Small intestine (tissue), 7 donors: ENCODE data around the gene TMEM269. TPM values are rescaled to one million over a fixed set of nuclear protein-coding genes. Genes with fewer than 3 reads are reported as not detected.

ENCODE experiments used
- DNase-seq, 2 donors: peaks; one replicate each; pipeline versions ENCODE4 v3.0.0 to v3.0.0-alpha.2; 2013
- FAIRE-seq: peaks from 2 replicates; lab custom pipeline; 2012; peaks lifted over from hg19 to GRCh38; lab: Jason Lieb, UNC
- H3K27ac ChIP-seq, 3 donors: one replicate each; pipeline ENCODE4 v1.5.1; 2013; ENCODE audit warnings: low read length in 2 of 3, mild to moderate bottlenecking in 2 of 3, control low read depth in 1 of 3, inconsistent platforms in 1 of 3, low read depth in 1 of 3, moderate library complexity in 1 of 3
- H3K27me3 ChIP-seq, 3 donors: one replicate each; pipeline ENCODE4 v1.6.1; 2013; ENCODE audit warnings: low read length in 3 of 3, inconsistent platforms in 1 of 3; ENCODE audit not compliant: control insufficient read depth in 3 of 3, insufficient read depth in 3 of 3
- H3K36me3 ChIP-seq, 3 donors: one replicate each; pipeline ENCODE4 v1.6.1; 2013; ENCODE audit warnings: low read length in 3 of 3, inconsistent platforms in 1 of 3, low read depth in 1 of 3, mild to moderate bottlenecking in 1 of 3, moderate library complexity in 1 of 3; ENCODE audit not compliant: control insufficient read depth in 3 of 3, insufficient read depth in 2 of 3
- H3K4me1 ChIP-seq, 3 donors: one replicate each; pipeline ENCODE4 v1.6.1; 2013; ENCODE audit warnings: low read length in 2 of 3, inconsistent platforms in 1 of 3, low read depth in 1 of 3, mild to moderate bottlenecking in 1 of 3, moderate library complexity in 1 of 3; ENCODE audit not compliant: control insufficient read depth in 3 of 3, insufficient read depth in 2 of 3
- H3K4me3 ChIP-seq, 3 donors: one replicate each; pipeline ENCODE4 v1.5.1; 2013; ENCODE audit warnings: low read length in 3 of 3, control low read depth in 1 of 3, inconsistent platforms in 1 of 3, low read depth in 1 of 3, mild to moderate bottlenecking in 1 of 3, moderate library complexity in 1 of 3
- H3K9me3 ChIP-seq, 2 donors: one replicate each; pipeline ENCODE4 v1.6.1; 2013; ENCODE audit warnings: low read depth in 1 of 2, low read length in 1 of 2; ENCODE audit not compliant: control insufficient read depth in 2 of 2, insufficient read depth in 1 of 2
- WGBS, 3 donors: extraction: QIAGEN DNeasy Blood & Tissue Kit; methylation state at CpG; one replicate each; pipeline ENCODE4 v1.1.7; 2013; 5-methylcytosine and 5-hydroxymethylcytosine counted together
- polyA plus RNA-seq, 4 donors: library from polyadenylated mRNA; stranded (reverse) in 3 of 4; unstranded in 1 of 4; fragments of 200-250 nt in 3 of 4; fragments of 120-200 nt in 1 of 4; gene quantifications; one replicate each; pipeline versions ENCODE4 v1.2.1 to v1.2.3, GENCODE V29; 2013
- donor health status: healthy with polysubstance abuse.
- donor health status: control.
- donor health status: control.
- donor health status: Bipolar disorder and iron deficiency.
- donor health status: healthy.

TMEM269 gene
- polyA plus RNA-seq, 4 donors = 0.03 to 0.06 TPM; not detected in 2

- DNase-seq (no peak), FAIRE-seq (no peak)
- peaks cover 2 to 60% (median 5%) of the 10 kb centered on the region in 3 donors for H3K36me3 ChIP-seq
- H3K4me1 ChIP-seq = no peaks in the 10 kb centered on the region
- no peak overlapping the region for H3K27ac ChIP-seq
- H3K27me3 ChIP-seq = no peaks in the 10 kb centered on the region
- no peak overlapping the region for H3K4me3 ChIP-seq
- WGBS, 3 donors = 97 to 100% (median 98%) methylated on average over 6 of the region's 6 CpGs
- H3K9me3 ChIP-seq = peaks cover 0 to 4% of the 10 kb centered on the region in 2 donors
These were observed 32.5 kb upstream of the TMEM269 start for GRCh38 chr1:42752284-42752683.

- Histone ChIP-seq H3K36me3 (peaks cover 2 to 57% (median 12%) of the 10 kb centered on the region in 3 donors), H3K27me3 (no peaks in the 10 kb centered on the region), H3K4me3 (no peak overlapping the region), H3K27ac (no peak overlapping the region), H3K4me1 (no peaks in the 10 kb centered on the region), H3K9me3 (peaks cover 0 to 4% of the 10 kb centered on the region in 2 donors)
- DNase-seq (peak in 1 of 2 donors; percentile 16), FAIRE-seq (no peak)
- WGBS, 3 donors = 17 to 57% (median 49%) methylated on average over 1 of the region's 1 CpG
These were observed 31.7 kb upstream of the TMEM269 start for GRCh38 chr1:42753070-42753469.

- Histone ChIP-seq H3K4me1 (no peaks in the 10 kb centered on the region), H3K4me3 (no peak overlapping the region), H3K27me3 (no peaks in the 10 kb centered on the region), H3K9me3 (no peaks in the 10 kb centered on the region), H3K27ac (no peak overlapping the region), H3K36me3 (peaks cover 2 to 37% (median 12%) of the 10 kb centered on the region in 3 donors)
- 80 to 86% (median 82%) methylated on average over 17 of the region's 17 CpGs for WGBS, 3 donors
- DNase-seq (peak; percentile 64 to 65), FAIRE-seq (no peak)
These were observed 27.6 kb upstream of the TMEM269 start for GRCh38 chr1:42756956-42757891.

GRCh38 chr1:42757892-42758275, 26.9 kb upstream of the TMEM269 start:
- DNase-seq = no peak
- peaks cover 2 to 40% (median 12%) of the 10 kb centered on the region in 3 donors for H3K36me3 ChIP-seq
- no peaks in the 10 kb centered on the region for H3K27me3 ChIP-seq
- no peak overlapping the region for H3K4me3 ChIP-seq
- no peaks in the 10 kb centered on the region for H3K4me1 ChIP-seq
- H3K27ac ChIP-seq = no peak overlapping the region
- H3K9me3 ChIP-seq = no peaks in the 10 kb centered on the region
- FAIRE-seq = no peak

- H3K9me3 ChIP-seq = no peaks in the 10 kb centered on the region
- DNase-seq = no peak
- no peak overlapping the region for H3K4me3 ChIP-seq
- H3K4me1 ChIP-seq = no peaks in the 10 kb centered on the region
- WGBS, 3 donors = 33 to 49% (median 45%) methylated on average over 3 of the region's 3 CpGs
- FAIRE-seq = no peak
- H3K27me3 ChIP-seq = no peaks in the 10 kb centered on the region
- no peak overlapping the region for H3K27ac ChIP-seq
- H3K36me3 ChIP-seq = peaks cover 2 to 40% (median 12%) of the 10 kb centered on the region in 3 donors
These were observed 26.1 kb upstream of the TMEM269 start for GRCh38 chr1:42758641-42759040.

GRCh38 chr1:42759114-42759513, 25.7 kb upstream of the TMEM269 start:
- DNase-seq = no peak
- Histone ChIP-seq H3K9me3 (no peaks in the 10 kb centered on the region), H3K36me3 (peaks cover 2 to 35% (median 12%) of the 10 kb centered on the region in 3 donors), H3K4me3 (no peak overlapping the region), H3K27ac (no peak overlapping the region), H3K27me3 (no peaks in the 10 kb centered on the region), H3K4me1 (no peaks in the 10 kb centered on the region)
- WGBS, 3 donors = 76 to 89% (median 86%) methylated on average over 9 of the region's 9 CpGs
- FAIRE-seq = no peak

GRCh38 chr1:42761567-42761966, 23.2 kb upstream of the TMEM269 start:
- peaks cover 0 to 5% (median 0%) of the 10 kb centered on the region in 3 donors for H3K4me1 ChIP-seq
- DNase-seq (no peak), FAIRE-seq (no peak)
- H3K36me3 ChIP-seq = peaks cover 0 to 19% (median 7%) of the 10 kb centered on the region in 3 donors
- no peak overlapping the region for H3K4me3 ChIP-seq
- WGBS, 3 donors = 94 to 99% (median 95%) methylated on average over 4 of the region's 4 CpGs
- H3K27ac ChIP-seq = no peak overlapping the region
- H3K27me3 ChIP-seq = no peaks in the 10 kb centered on the region
- H3K9me3 ChIP-seq = no peaks in the 10 kb centered on the region

GRCh38 chr1:42762269-42762668, 22.5 kb upstream of the TMEM269 start:
- DNase-seq (no peak), FAIRE-seq (no peak)
- Histone ChIP-seq H3K27me3 (no peaks in the 10 kb centered on the region), H3K36me3 (peaks cover 0 to 18% (median 7%) of the 10 kb centered on the region in 3 donors), H3K4me3 (no peak overlapping the region), H3K9me3 (no peaks in the 10 kb centered on the region), H3K4me1 (peaks cover 0 to 5% (median 0%) of the 10 kb centered on the region in 3 donors), H3K27ac (no peak overlapping the region)
- 55 to 56% (median 55%) methylated on average over 5 of the region's 5 CpGs for WGBS, 3 donors
